OCI-LY7 (cell line): ENCODE measurements around the gene NAB1.

Experiments
- EZH2phosphoT487 ChIP-seq: fragments of 200-600 bp; sonication (generic); IDR thresholded peaks from 2 replicates; pipeline ENCODE4 v1.6.1; 2018; ENCODE audit warnings: low read depth, borderline replicate concordance, mild to moderate bottlenecking, mixed run types, antibody characterized with exemption, low read length, moderate library complexity, mixed read lengths
- TF ChIP-seq, protein P1 (sequence below): fragments of 200-600 bp; sonication (generic); conservative IDR thresholded peaks from 2 replicates; pipeline ENCODE4 v1.5.1; 2014; ENCODE audit warnings: mild to moderate bottlenecking, antibody characterized with exemption, low read length, moderate library complexity, mixed read lengths

DNA sequence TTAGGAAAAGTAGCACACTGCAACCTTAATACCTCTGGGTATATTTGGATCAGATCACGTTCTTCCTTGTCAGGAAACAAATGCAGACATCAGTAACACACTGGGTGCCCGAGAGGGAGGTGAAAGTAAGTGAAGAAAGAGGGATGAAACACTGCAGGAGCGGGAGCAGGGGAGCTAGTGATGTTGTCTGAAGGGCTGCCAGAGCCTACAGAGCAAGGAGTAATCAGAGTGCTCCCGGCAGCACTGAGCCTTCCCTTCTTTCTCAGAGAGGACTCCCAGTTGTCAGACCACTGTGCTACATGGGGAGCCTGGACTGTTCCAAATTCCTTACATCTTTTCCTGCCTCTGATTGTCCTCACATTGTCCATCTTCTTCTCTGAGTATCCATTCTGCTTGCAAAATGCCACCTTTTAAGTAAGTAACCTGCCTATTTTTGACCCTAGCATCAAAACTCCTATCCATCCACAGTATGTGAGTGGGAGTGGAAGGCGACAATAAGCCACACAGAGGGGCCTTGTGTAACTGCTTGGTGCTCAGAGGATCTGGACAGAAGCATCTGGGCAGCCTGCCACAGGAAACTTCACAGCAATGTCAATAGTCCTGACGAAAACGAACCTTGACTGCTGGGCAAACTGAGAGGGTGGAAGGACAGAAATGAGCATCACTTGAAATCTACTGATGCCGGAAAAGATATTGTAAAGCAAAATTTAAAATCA, 10.8 kb upstream of the NAB1 start:
- TF ChIP-seq, protein P1, sequence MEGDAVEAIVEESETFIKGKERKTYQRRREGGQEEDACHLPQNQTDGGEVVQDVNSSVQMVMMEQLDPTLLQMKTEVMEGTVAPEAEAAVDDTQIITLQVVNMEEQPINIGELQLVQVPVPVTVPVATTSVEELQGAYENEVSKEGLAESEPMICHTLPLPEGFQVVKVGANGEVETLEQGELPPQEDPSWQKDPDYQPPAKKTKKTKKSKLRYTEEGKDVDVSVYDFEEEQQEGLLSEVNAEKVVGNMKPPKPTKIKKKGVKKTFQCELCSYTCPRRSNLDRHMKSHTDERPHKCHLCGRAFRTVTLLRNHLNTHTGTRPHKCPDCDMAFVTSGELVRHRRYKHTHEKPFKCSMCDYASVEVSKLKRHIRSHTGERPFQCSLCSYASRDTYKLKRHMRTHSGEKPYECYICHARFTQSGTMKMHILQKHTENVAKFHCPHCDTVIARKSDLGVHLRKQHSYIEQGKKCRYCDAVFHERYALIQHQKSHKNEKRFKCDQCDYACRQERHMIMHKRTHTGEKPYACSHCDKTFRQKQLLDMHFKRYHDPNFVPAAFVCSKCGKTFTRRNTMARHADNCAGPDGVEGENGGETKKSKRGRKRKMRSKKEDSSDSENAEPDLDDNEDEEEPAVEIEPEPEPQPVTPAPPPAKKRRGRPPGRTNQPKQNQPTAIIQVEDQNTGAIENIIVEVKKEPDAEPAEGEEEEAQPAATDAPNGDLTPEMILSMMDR, result no peak
- no peak for TF ChIP-seq EZH2phosphoT487
